H1 (cell line): ENCODE results near the gene IQSEC3. TPM values are rescaled to one million over a fixed set of nuclear protein-coding genes. Genes with fewer than 3 reads are reported as not detected.
A peak's percentile ranks its signal among the peaks of the same experiment; 100 is the strongest.

Experiments used
- CTCF ChIA-PET: fragments of 300-600 bp; sonication (Branson Sonifier 250); formaldehyde crosslinking; loops from one replicate; lab custom pipeline; 2021; ENCODE audit not compliant: partially characterized antibody; lab: Charles Lee
- POLR2A ChIA-PET: fragments of 300-600 bp; sonication (Branson Sonifier 250); formaldehyde crosslinking; loops from one replicate; lab custom pipeline; 2021; ENCODE audit warnings: inconsistent platforms; ENCODE audit not compliant: partially characterized antibody; lab: Charles Lee
- DNase-seq, 2 experiments: peaks; one replicate each; pipeline versions ENCODE4 v3.0.0 to v3.0.0-alpha.2; 2010 to 2022; ENCODE audit warnings: low spot score in 2 of 2, low read depth in 1 of 2, mixed read lengths in 1 of 2
- FAIRE-seq: peaks from 2 replicates; lab custom pipeline; 2011; peaks lifted over from hg19 to GRCh38; lab: Jason Lieb, UNC
- H2AFZ ChIP-seq: 2 replicates; pipeline ENCODE4 v1.8.1; 2012; ENCODE audit warnings: low read length, inconsistent platforms
- H2AK5ac ChIP-seq: 2 replicates; pipeline ENCODE4 v1.6.1; 2013; ENCODE audit warnings: low read depth, low read length
- H2BK120ac ChIP-seq: replicated peaks from 2 replicates; pipeline ENCODE3; 2013; ENCODE audit warnings: low read depth, low read length, inconsistent platforms
- H2BK12ac ChIP-seq: 2 replicates; pipeline ENCODE4 v1.6.1; 2013; ENCODE audit warnings: low read depth, low read length
- H2BK15ac ChIP-seq: 2 replicates; pipeline ENCODE4 v1.6.1; 2013; ENCODE audit warnings: low read length
- H2BK20ac ChIP-seq: 2 replicates; pipeline ENCODE4 v1.6.1; 2013; ENCODE audit warnings: low read length
- H2BK5ac ChIP-seq: 2 replicates; pipeline ENCODE4 v1.6.1; 2013; ENCODE audit warnings: low read depth, low read length
- H3K14ac ChIP-seq: 2 replicates; pipeline ENCODE4 v1.6.1; 2013; ENCODE audit warnings: inconsistent platforms; ENCODE audit not compliant: insufficient read length
- H3K18ac ChIP-seq: 2 replicates; pipeline ENCODE4 v1.6.1; 2013; ENCODE audit warnings: low read length; ENCODE audit errors: extremely low read depth
- H3K23ac ChIP-seq: 2 replicates; pipeline ENCODE4 v1.6.1; 2013; ENCODE audit warnings: inconsistent platforms; ENCODE audit not compliant: insufficient read length
- H3K23me2 ChIP-seq: 2 replicates; pipeline ENCODE4 v1.6.1; 2013; ENCODE audit warnings: low read depth, low read length
- H3K27ac ChIP-seq: 2 replicates; pipeline ENCODE4 v1.6.1; 2011; ENCODE audit warnings: low read depth, low read length, inconsistent platforms
- H3K27me3 ChIP-seq, 4 experiments: replicated peaks in 1 of 4; 1 replicate in 1 of 4; 2 replicates in 3 of 4; pipeline versions ENCODE4 v1.6.1 to v1.8.1; 2011 to 2013; ENCODE audit warnings: low read length in 3 of 4, mild to moderate bottlenecking in 3 of 4, inconsistent platforms in 2 of 4, mixed read lengths in 2 of 4, moderate library complexity in 1 of 4; ENCODE audit not compliant: control insufficient read depth in 3 of 4, insufficient read depth in 3 of 4; ENCODE audit errors: extremely low read depth in 1 of 4
- H3K36me3 ChIP-seq, 4 experiments: 2 replicates each; pipeline versions ENCODE4 v1.6.1 to v1.8.1; 2011 to 2013; ENCODE audit warnings: mild to moderate bottlenecking in 4 of 4, low read length in 3 of 4, moderate library complexity in 2 of 4, control low read depth in 1 of 4, inconsistent platforms in 1 of 4; ENCODE audit not compliant: insufficient read depth in 4 of 4, control insufficient read depth in 2 of 4
- H3K4ac ChIP-seq: replicated peaks from 2 replicates; pipeline ENCODE3; 2013; ENCODE audit warnings: low read length, low read depth, mixed read lengths, inconsistent platforms; ENCODE audit not compliant: insufficient read length
- H3K4me1 ChIP-seq, 4 experiments: replicated peaks in 1 of 4; 1 replicate in 1 of 4; 2 replicates in 3 of 4; pipeline versions ENCODE4 v1.6.1 to v1.8.1; 2011 to 2013; ENCODE audit warnings: low read length in 3 of 4, inconsistent platforms in 2 of 4, mixed read lengths in 1 of 4; ENCODE audit not compliant: insufficient read depth in 4 of 4, control insufficient read depth in 3 of 4
- H3K4me2 ChIP-seq, 2 experiments: 2 replicates each; pipeline versions ENCODE4 v1.6.1 to v1.8.1; 2011 to 2013; ENCODE audit warnings: low read depth in 2 of 2, low read length in 2 of 2, control low read depth in 1 of 2, inconsistent platforms in 1 of 2, mild to moderate bottlenecking in 1 of 2; ENCODE audit not compliant: insufficient read depth in 1 of 2
- H3K4me3 ChIP-seq, 4 experiments: fragments of 200-600, 300-600 bp in 1 of 4; sonication (generic), shearing (Covaris generic), sonication (Bioruptor Twin) in 1 of 4; 2 replicates each; pipeline versions ENCODE4 v1.5.1 to v1.8.1; 2011 to 2016; ENCODE audit warnings: low read length in 4 of 4, low read depth in 3 of 4, control low read depth in 2 of 4, inconsistent platforms in 2 of 4, mild to moderate bottlenecking in 2 of 4, mixed read lengths in 1 of 4, moderate library complexity in 1 of 4; ENCODE audit not compliant: insufficient read depth in 2 of 4; ENCODE audit errors: extremely low read depth in 1 of 4
- H3K56ac ChIP-seq: replicated peaks from 2 replicates; pipeline ENCODE3; 2013; ENCODE audit warnings: low read depth, mild to moderate bottlenecking, mixed read lengths, low read length, inconsistent platforms; ENCODE audit not compliant: insufficient read length
- H3K79me1 ChIP-seq: 2 replicates; pipeline ENCODE4 v1.6.1; 2013; ENCODE audit warnings: low read depth, low read length, control low read depth
- H3K79me2 ChIP-seq, 2 experiments: 2 replicates each; pipeline versions ENCODE4 v1.6.1 to v1.8.1; 2012 to 2013; ENCODE audit warnings: low read length in 2 of 2, mild to moderate bottlenecking in 2 of 2, inconsistent platforms in 1 of 2; ENCODE audit not compliant: insufficient read depth in 2 of 2, control insufficient read depth in 1 of 2
- H3K9ac ChIP-seq, 4 experiments: replicated peaks in 1 of 4; 1 replicate in 1 of 4; 2 replicates in 3 of 4; pipeline versions ENCODE4 v1.6.1 to v1.8.1; 2011 to 2013; ENCODE audit warnings: low read depth in 3 of 4, low read length in 3 of 4, control low read depth in 2 of 4, mild to moderate bottlenecking in 2 of 4, moderate library complexity in 2 of 4, inconsistent platforms in 1 of 4; ENCODE audit errors: extremely low read depth in 1 of 4
- H3K9me3 ChIP-seq, 2 experiments: 2 replicates each; pipeline versions ENCODE4 v1.6.1 to v1.8.1; 2012 to 2013; ENCODE audit warnings: mild to moderate bottlenecking in 2 of 2, moderate library complexity in 2 of 2, control low read depth in 1 of 2, inconsistent platforms in 1 of 2, low read depth in 1 of 2, low read length in 1 of 2, mixed read lengths in 1 of 2; ENCODE audit not compliant: insufficient read depth in 2 of 2
- H4K20me1 ChIP-seq, 2 experiments: replicated peaks in 1 of 2; 2 replicates each; pipeline versions ENCODE3 to v1.8.1; 2011 to 2013; ENCODE audit warnings: inconsistent platforms in 2 of 2, low read length in 2 of 2, mild to moderate bottlenecking in 1 of 2; ENCODE audit not compliant: insufficient read depth in 2 of 2, control insufficient read depth in 1 of 2
- H4K5ac ChIP-seq: 2 replicates; pipeline ENCODE4 v1.6.1; 2013; ENCODE audit warnings: low read length, low read depth, mixed read lengths, inconsistent platforms; ENCODE audit not compliant: insufficient read length
- H4K8ac ChIP-seq: 2 replicates; pipeline ENCODE4 v1.8.0; 2013; ENCODE audit warnings: mild to moderate bottlenecking, moderate library complexity, low read length, inconsistent platforms; ENCODE audit not compliant: insufficient read depth; ENCODE audit errors: extremely low read depth
- H4K91ac ChIP-seq: replicated peaks from 2 replicates; pipeline ENCODE3; 2013; ENCODE audit warnings: low read length, mixed read lengths, inconsistent platforms; ENCODE audit not compliant: insufficient read length
- CBX8 ChIP-seq: fragments of 300-800, 300-1000 bp; sonication (generic); IDR thresholded peaks from 2 replicates; pipeline ENCODE4 v1.7.1; 2016; ENCODE audit warnings: low read depth, low read length, borderline replicate concordance
- EP300 ChIP-seq, 2 experiments: IDR thresholded peaks; 1 replicate in 1 of 2; 2 replicates in 1 of 2; pipeline ENCODE4 v1.6.1; 2011 to 2012; ENCODE audit warnings: low read depth in 2 of 2, low read length in 2 of 2, mild to moderate bottlenecking in 2 of 2, borderline replicate concordance in 1 of 2, inconsistent platforms in 1 of 2, moderate library complexity in 1 of 2
- JUND ChIP-seq: IDR thresholded peaks from 2 replicates; pipeline ENCODE4 v1.6.1; 2011; ENCODE audit warnings: mild to moderate bottlenecking, improper control_type of control experiment, low read length
- KDM4A ChIP-seq: IDR thresholded peaks from one replicate; pipeline ENCODE4 v1.7.1; 2012; ENCODE audit warnings: low read depth, mild to moderate bottlenecking, moderate library complexity, low read length, inconsistent platforms; ENCODE audit not compliant: severe bottlenecking
- KDM5A ChIP-seq: fragments of 200-600 bp; IDR thresholded peaks from 2 replicates; pipeline ENCODE4 v1.7.1; 2012; ENCODE audit warnings: mild to moderate bottlenecking, low read length, inconsistent platforms, mixed read lengths
- MAFK ChIP-seq: IDR thresholded peaks from 2 replicates; pipeline ENCODE4 v1.6.1; 2012; ENCODE audit warnings: low read depth, mild to moderate bottlenecking, improper control_type of control experiment, low read length
- RNF2 ChIP-seq: fragments of 200-900, 300-1000 bp; sonication (generic); IDR thresholded peaks from 2 replicates; pipeline ENCODE4 v1.7.1; 2016; ENCODE audit warnings: borderline replicate concordance, low read depth, mild to moderate bottlenecking, antibody characterized with exemption, low read length; ENCODE audit not compliant: poor library complexity, severe bottlenecking; ENCODE audit errors: missing control alignments
- SAP30 ChIP-seq: fragments of 300-600 bp; sonication (generic); IDR thresholded peaks from 2 replicates; pipeline ENCODE4 v1.7.1; 2012; ENCODE audit warnings: low read length, moderate library complexity, mild to moderate bottlenecking, inconsistent platforms; ENCODE audit not compliant: insufficient read depth, insufficient replicate concordance
- SP2 ChIP-seq: IDR thresholded peaks from 2 replicates; pipeline ENCODE4 v1.6.1; 2012; ENCODE audit warnings: mild to moderate bottlenecking, low read length, inconsistent platforms
- SP4 ChIP-seq: IDR thresholded peaks from 2 replicates; pipeline ENCODE4 v1.6.1; 2012; ENCODE audit warnings: low read length, inconsistent platforms
- TCF12 ChIP-seq: IDR thresholded peaks from 2 replicates; pipeline ENCODE4 v1.6.1; 2011; ENCODE audit warnings: low read depth, mild to moderate bottlenecking, low read length
- WGBS, 2 experiments: shearing (Covaris generic) in 1 of 2; methylation state at CpG; one replicate each; pipeline versions ENCODE4 v1.1.6 to v1.1.7; 2013 to 2015; ENCODE audit warnings: low lambda C conversion rate in 2 of 2, mixed read lengths in 2 of 2, inconsistent platforms in 1 of 2, low coverage in 1 of 2, missing lambda C conversion rate in 1 of 2; ENCODE audit not compliant: insufficient replicate concordance in 2 of 2, insufficient coverage in 1 of 2, insufficient read length in 1 of 2; ENCODE audit errors: extremely low coverage in 1 of 2, missing lambda C conversion rate in 1 of 2; 5-methylcytosine and 5-hydroxymethylcytosine counted together
- polyA plus RNA-seq, 7 experiments: library from polyadenylated mRNA; depleted of rRNA in 3 of 7; stranded (reverse) in 5 of 7; unstranded in 2 of 7; fragments of >200 nt in 5 of 7; fragments of 200-250 nt in 2 of 7; gene quantifications; 1 replicate in 5 of 7; 2 replicates in 1 of 7; 4 replicates in 1 of 7; pipeline versions ENCODE4 v1.2.1 to v1.2.3, GENCODE V29; 2011 to 2013; ENCODE audit warnings: missing spikeins in 2 of 7, mixed read lengths in 2 of 7
- total RNA-seq: library from RNA; stranded (reverse); fragmentation: NEBNext Ultra II Directional; extraction: Animal tissue kit (Norgen Biotek cat#: 25700); gene quantifications from 2 replicates; pipeline ENCODE4 v1.2.1, GENCODE V29; 2021

IQSEC3 gene
- total and polyA plus RNA-seq, 2 of the 8 experiments (the other 6 are each of a cell fraction or from before 2014, with no cell fraction given) = 1.2 to 3.1 TPM

DNA sequence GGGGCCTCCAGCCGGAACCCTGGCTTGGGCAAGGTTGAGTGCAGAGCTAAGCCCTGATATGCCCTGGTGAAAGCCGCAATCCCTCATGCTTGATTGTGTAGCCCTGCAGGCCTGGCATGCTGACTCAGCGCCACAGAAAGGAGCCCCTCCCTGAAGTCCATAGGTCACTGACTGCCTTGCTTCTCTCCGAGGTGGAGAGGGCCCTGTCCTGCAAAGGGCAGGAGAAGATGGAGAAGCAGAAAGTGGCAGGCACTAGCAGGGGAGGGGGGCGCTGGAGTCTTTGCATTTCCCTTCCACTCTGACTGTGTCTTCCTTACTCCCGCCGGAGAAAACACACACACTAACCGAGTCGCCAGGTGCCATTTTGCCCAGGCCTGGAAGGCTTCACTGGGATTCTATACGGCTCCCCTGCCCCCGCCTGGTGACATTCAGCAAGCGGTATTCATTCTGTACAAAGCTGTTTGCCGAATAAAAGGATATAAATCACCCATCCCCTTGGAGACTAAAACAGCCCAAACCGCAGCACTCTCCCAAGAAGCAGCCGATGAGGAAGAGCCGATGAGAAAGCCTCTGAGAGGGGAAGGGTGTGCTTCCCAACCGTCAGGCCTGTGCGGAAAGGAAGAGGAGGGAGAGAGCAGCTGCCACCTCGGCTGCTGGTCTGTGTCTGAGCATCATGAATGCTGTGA lies 77.5 kb downstream of the IQSEC3 start:
- no peak overlapping the region for H3K14ac ChIP-seq
- no peaks in the 10 kb centered on the region for H3K79me1 ChIP-seq
- H4K5ac ChIP-seq = no peak overlapping the region
- H2BK120ac ChIP-seq = no peak overlapping the region
- ChIA-PET POLR2A (interaction anchor here (0.6 to 1.6 kb wide), 3 partner anchors 9 to 34 kb away, joined by 3 to 6 read pairs (median 3); no protein-coding TSS in a partner anchor), CTCF (interaction anchor here (1.1 to 4.7 kb wide), 14 partner anchors 9 to 75 kb away, joined by 3 to 31 read pairs (median 5); no protein-coding TSS in a partner anchor)
- peaks cover 0 to 23% (median 14%) of the 10 kb centered on the region in 4 experiments; a peak in 5 of 7 replicates for H3K27me3 ChIP-seq
- H2BK15ac ChIP-seq = peak overlapping the region; percentile 19; the same call in 1 of the 2 replicates
- peak overlapping the region; percentile 69 for H4K91ac ChIP-seq
- H2BK20ac ChIP-seq = no peak overlapping the region
- no peak overlapping the region for H2AK5ac ChIP-seq
- H3K4me2 ChIP-seq = peak overlapping the region in 1 of 2 experiments; percentile 7; a peak in 1 of 4 replicates
- H3K36me3 ChIP-seq = no peaks in the 10 kb centered on the region
- DNase-seq (no peak), FAIRE-seq (no peak)
- no peak overlapping the region; a peak in 2 of 7 replicates for H3K9ac ChIP-seq
- H3K79me2 ChIP-seq = no peaks in the 10 kb centered on the region
- H2BK5ac ChIP-seq = no peak overlapping the region; the same call in 1 of the 2 replicates
- H3K27ac ChIP-seq = no peak overlapping the region
- H3K23me2 ChIP-seq = no peaks in the 10 kb centered on the region; the same call in 1 of the 2 replicates
- no peak overlapping the region for H3K56ac ChIP-seq
- 85% methylated on average over 18 of the region's 19 CpGs; no CpG with 5 or more reads in 1 of the 2 experiments for WGBS, 2 experiments
- no peaks in the 10 kb centered on the region for H4K20me1 ChIP-seq
- peak overlapping the region; percentile 64; the same call in 1 of the 2 replicates for H3K18ac ChIP-seq
- no peak overlapping the region for H3K23ac ChIP-seq
- no peak overlapping the region for H4K8ac ChIP-seq
- H3K4me3 ChIP-seq = no peak overlapping the region
- H3K4me1 ChIP-seq = peaks cover 4 to 38% (median 24%) of the 10 kb centered on the region in 4 experiments
- H2BK12ac ChIP-seq = peak overlapping the region; percentile 92; the same call in 1 of the 2 replicates
- H2AFZ ChIP-seq = 0 out of 2 replicates have a peak overlapping the region, but pooled peaks have one; percentile 26
- H3K9me3 ChIP-seq = no peaks in the 10 kb centered on the region
- H3K4ac ChIP-seq = no peak overlapping the region
- no peak for TF ChIP-seq SAP30
- TF ChIP-seq CBX8 = no peak
- no peak for TF ChIP-seq SP2
- no peak for TF ChIP-seq TCF12
- no peak for TF ChIP-seq EP300 (IDR thresholded peaks at IDR 0.05; ENCODE audit: borderline replicate concordance in 1 of 2, low read depth in 2 of 2, low read length in 2 of 2)
- no peak for TF ChIP-seq KDM5A
- TF ChIP-seq JUND = no peak
- no peak for TF ChIP-seq KDM4A
- no peak for TF ChIP-seq RNF2
- TF ChIP-seq MAFK = peak; percentile 83; the same call in 1 of the 2 replicates
- TF ChIP-seq SP4 = no peak
